Measurements from ENCODE around the gene P2RY6.

P2RY6 gene

DNA sequence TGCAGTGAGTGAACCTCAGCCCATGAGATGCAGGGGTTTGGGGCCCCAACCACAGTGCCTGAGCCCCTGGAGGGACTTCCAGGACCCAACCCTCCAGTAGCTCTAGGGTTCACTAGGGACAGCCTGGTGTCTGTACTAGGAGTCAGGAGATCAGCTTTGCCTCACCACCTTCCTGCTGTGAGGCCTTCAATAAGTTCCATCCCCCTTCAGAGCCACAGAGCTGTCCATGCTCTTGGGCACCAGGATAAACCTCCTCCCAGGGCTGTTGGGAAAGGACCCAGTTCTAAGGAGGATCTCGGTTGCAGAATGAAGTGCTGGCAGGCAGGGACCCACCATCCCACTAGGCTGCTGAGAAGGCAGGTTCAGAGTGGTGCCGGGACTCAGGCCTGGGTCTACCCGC lies 45.7 kb downstream of the P2RY6 start:
- no peak for DNase-seq (ENCODE audit: low read depth)

- DNase-seq (ENCODE audit: low read depth): no peak
Measured at GRCh38 chr11:73318501-73319011, 46.4 kb downstream of the P2RY6 start.

DNA sequence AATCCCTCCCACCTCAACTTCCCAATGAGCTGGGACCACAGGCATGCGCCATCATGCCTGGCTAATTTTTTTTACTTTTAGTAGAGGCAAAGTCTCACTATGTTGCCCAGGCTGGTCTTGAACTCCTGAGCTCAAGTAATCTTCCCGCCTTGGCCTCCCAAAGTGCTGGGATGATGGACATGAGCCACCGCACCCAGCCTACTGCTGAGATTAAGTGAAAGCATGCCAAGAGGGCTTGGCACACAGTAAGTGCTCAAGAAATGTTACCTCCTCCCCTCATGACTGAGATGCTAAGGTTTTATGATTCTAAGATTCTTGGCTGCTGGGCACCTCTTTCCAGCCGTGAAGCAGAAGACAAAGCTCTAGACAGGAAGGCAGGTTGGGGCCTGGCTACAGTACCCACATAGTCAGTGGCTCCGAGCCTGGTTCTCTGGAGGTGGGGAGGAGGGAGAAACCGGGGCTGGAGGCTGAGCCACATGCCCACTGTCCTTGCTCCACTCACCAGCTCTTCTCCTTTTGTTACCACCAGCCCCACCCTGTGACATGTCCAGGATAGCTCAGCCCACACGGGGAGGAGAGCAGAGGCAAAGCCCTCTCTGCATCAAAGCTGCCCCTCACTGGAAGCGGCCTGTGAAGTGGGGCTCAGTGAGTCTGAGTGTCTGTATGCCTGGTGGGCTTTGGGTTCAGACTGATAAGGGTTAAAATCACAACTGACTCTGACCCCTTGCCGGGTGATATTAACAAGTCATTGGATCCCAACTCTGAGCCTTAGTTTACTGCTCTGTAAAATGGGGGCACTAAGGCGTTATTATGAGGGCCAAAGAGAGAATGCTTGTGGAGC lies 48.8 kb downstream of the P2RY6 start:
- no peak for DNase-seq (ENCODE audit: low read depth)

GRCh38 chr11:73321604-73322381 lies 49.7 kb downstream of the P2RY6 start:
- DNase-seq (ENCODE audit: low read depth): no peak

GRCh38 chr11:73322382-73323306 lies 50.5 kb downstream of the P2RY6 start:
- no peak for DNase-seq (ENCODE audit: low read depth)

GRCh38 chr11:73323464-73323863 lies 51.3 kb downstream of the P2RY6 start:
- DNase-seq (ENCODE audit: low read depth): no peak

DNA sequence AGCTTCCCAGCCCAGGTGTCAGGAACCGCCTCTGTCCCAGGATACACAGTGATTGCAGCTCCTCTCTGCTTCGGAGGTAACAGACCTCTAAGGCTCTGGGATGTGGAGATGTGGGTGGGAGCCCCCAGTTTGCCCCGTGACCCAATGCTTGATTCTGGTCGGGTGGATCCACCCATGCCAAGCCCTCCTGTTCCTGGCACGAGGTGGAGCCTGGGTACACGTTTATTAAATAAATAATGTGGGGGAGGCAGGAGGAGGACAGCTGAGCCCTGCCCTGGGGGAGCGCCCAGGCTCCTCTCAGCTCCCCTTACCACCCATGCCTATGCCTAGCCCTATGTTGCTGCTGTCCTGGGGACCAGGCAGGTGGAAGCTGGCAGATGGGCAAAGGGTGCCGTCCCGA lies 52.0 kb downstream of the P2RY6 start:
- DNase-seq (ENCODE audit: low read depth): no peak

DNA sequence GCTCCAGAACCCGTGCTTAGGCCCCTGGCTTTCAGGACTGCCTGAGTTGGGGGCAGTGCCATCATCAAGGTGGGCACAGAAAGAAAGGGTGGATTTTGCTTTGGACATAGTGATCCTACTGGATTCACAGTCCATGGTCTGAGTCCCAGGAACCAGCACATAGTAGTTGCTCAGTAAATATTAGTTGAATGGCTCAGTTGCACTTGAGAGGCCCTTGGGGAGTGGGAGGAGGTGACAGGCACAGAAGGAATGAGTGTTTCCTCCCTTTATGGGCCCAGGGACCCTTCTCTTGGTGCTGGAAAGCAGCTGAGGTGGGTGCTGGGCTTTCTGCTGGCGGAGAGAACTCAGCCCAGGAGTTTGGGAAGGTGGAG lies 52.5 kb downstream of the P2RY6 start:
- no peak for DNase-seq (ENCODE audit: low read depth)

DNA sequence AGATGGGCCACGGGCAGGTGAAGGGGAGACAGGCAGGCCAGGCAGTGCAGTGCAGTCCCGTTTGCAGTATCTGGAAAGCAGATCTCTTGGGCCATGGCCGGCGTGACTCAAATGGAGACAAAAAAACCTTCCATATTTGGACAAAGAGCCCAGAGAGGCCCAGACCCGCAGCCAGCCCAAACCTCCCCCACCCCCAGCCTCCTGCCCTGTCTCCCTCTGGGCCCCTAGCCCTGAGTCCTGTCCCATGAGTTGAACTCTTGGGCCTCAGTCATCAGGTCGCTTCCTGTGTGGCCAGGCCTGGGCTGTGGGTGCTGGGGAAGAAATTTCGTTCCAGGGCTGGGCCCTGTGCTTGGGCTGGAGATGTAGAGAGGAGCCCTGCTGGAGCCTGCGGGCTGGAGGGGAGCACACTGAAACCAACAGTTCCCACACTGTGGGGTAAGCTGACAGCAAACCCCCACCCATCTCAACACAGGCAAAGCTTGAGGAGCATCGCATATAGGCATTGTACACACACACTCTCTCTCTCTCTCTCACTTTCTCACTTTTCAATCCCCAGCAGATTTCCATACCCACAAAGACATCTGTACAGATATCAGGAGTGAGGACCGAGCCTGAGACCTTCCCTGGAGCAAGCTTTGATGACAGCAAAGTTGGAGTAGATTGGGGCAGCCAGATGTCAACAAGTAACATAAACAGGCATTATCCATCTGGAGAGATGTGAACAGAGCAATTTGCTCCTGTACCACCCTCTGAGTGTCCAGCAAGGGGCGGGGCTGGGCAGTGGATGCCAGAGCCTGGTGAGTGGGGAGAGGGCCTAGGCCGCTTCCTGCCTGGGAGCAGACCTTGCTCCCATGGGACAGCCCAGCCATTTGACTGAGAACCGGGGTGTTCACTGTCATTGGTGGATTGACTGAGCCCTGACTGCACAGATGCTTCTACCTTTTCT lies 53.2 kb downstream of the P2RY6 start:
- no peak for DNase-seq (ENCODE audit: low read depth)

DNA sequence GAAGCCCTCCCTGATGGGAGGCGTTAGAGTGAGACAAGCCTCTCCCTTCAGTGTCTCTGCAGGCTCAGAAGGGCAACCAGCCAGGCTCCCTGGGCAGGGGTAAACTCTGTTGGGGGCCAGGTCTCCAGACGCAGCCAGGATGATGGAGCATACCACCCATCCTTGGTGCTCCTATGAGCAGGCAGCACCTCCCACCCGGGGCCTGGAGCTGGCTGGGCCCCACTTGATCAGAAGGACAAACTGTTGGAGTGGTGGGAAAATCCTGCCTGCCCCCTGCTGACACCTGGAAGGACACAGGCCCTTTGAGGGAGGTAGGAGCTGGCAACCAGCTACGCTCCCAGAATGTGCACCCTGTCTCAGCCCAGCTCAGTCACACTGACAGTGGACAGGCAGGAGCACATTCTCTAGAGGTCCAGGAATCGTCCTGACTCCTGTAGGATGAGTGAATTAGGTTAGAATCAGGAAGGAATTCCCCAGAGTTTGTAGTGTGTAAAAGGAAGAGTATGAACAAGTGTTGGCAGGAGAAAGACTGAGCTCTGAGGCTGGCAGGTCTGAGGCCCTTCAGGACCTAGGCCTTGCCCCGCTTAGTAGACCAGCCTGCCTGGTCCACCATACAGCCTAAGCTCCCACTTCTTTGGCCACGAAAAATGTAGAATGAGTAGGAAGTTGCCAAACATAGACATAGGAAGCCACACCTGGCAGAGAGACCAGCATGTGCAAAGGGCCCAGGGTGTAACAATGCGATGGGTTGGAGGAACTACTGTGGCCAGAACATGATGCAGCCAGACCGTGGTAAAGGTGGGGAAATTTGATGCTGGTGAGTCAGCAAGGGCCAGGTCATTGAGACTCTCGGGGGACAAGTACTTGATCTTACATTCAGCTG lies 55.0 kb downstream of the P2RY6 start:
- no peak for DNase-seq (ENCODE audit: low read depth)

GRCh38 chr11:73327812-73328364 lies 55.8 kb downstream of the P2RY6 start:
- DNase-seq (ENCODE audit: low read depth): no peak

GRCh38 chr11:73330569-73331093 lies 58.5 kb downstream of the P2RY6 start:
- no peak for DNase-seq (ENCODE audit: low read depth)

DNA sequence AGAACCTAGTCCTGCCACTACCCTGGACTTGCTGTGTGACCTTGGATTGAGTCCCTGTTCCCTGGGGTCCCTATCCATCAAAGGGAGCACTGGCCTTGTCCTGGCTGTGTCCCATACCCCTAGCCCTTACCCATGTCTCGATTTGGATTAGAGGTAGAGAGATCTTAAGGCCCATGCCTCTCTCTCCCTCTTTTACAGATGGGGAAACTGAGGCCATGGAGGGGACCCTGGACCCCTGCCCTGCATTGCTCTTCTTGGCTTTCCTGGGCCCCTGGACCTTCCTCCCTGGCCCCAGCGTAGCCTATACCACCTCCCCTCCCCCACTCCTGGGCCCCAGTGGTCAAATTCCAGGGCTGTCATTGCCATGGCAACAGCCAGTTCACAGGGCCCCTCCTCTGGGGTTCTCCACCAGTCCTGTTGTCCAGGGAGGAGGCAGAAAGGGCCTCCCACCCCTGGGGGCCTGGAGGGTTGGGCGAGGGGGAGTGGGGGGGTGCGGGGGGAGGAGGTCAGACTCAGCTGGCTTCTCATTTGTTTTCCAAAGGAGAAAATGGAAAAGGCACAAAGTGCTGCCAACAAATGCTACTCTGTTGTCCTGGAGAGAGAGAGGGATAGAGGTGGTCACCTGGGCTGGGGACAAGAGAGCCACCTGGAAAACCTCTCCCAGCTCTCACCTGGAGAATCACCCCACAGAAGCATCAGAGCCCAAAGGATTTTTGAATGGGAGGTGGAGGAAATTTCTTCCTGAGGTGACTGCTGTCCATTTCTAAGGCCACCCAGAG lies 59.2 kb downstream of the P2RY6 start:
- no peak for DNase-seq (ENCODE audit: low read depth)

DNA sequence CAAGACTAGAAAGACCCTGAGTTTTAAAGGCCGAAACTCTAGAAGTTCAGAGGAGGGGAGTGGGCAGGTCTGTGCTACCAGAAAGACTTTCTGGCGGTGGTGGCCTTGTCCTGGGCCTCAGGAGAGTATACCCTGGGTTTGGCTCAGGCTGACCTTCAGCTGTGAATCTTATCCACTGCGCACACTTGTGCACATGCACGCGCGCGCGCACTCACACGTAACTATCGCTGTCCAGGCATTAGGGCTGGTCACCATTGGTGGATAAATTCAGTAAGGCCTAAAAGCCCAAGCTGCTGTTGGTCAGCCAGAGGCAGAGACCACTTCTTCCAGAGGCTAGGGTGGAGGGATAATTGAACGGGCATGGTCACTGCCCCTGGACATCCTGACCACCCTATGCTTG lies 61.0 kb downstream of the P2RY6 start:
- DNase-seq (ENCODE audit: low read depth): no peak

DNA sequence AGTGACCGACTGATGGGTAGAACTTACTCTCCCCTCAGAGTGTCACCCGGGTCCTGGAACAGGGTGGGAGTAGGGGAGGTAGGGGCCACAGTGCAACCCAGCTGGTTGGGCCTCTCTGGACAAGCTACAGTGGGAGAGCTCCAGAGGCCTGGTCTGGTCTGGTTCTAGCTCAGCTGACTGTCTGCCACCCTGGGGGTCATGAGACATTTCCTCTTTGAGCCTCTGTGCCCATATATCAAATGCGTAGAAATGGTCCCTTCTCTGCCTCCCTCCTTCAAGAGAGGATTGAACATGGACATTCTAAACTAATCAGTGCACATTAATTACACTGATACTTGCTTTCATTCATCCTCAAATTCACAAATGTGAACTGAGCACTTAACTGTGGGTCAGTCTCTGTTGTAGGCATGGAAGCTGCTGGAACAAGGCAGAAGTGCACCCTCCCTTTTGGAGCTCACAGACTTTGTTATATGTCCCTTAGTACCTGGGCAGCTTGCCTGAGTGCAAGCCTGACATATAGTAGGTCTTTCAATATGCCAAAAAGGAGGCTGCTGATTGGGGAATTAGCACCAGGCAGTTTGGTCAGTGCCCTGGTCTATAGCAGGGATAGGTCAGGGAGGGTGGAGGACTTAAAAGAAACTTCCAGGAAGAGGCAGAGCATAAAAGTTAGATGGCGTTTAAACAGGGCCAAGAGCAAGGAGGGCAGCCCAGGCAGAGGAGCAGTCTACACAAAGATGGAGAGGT lies 61.7 kb downstream of the P2RY6 start:
- DNase-seq (ENCODE audit: low read depth): no peak

DNA sequence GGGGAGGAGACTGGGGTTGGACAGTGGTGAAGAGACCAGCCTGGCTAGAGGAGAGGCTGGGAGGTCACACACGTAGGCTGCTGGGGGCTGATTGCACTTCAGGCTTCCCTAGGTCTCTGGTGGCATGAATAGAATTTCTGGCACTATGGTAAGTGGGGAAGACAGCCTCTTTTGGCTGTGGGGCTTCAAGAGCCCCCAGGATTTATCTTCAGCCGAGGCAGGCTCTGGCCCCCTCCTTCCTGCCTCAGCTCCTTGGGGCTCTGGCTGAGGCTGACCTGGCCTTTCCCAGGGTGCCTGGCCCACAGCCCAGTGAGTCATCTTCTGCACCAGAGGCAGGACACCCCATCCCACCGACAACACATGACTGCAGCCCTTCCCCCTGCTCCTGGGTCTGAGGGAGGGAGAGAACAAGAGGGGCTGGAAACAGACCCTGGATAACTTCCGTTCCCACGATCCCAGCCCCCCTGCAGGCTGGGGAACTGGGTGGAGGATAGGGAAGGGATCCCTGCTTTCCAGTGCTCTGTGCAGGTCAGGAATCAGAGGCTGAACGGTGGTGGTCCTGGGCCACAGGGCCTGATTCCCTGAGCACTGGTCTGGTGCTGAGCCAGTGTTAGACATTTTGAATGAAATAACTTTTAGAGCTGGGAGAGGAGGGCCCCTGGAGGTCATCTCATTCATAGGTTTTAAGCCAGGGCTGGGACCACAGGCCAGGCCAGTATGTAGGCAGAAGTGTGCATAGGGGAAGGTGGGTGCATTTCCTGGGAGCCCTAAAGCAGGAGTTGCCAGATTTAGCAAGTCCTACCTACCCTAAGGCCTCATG lies 62.5 kb downstream of the P2RY6 start:
- DNase-seq (ENCODE audit: low read depth): no peak
